ENCODE measurements around the gene RACK1. TPM values are rescaled to one million over a fixed set of nuclear protein-coding genes. Genes with fewer than 3 reads are reported as not detected.
"Not testable (repeated sequence)": the region's sequence is repeated elsewhere in the genome, so short reads cannot be mapped to it uniquely, and the experiment has no call there.

The RACK1 gene
- total RNA-seq (1,000 to 10,000 TPM; 1,956 to 2,001 TPM), polyA plus RNA-seq (1,000 to 10,000 TPM; 2,065 to 2,145 TPM)

DNA sequence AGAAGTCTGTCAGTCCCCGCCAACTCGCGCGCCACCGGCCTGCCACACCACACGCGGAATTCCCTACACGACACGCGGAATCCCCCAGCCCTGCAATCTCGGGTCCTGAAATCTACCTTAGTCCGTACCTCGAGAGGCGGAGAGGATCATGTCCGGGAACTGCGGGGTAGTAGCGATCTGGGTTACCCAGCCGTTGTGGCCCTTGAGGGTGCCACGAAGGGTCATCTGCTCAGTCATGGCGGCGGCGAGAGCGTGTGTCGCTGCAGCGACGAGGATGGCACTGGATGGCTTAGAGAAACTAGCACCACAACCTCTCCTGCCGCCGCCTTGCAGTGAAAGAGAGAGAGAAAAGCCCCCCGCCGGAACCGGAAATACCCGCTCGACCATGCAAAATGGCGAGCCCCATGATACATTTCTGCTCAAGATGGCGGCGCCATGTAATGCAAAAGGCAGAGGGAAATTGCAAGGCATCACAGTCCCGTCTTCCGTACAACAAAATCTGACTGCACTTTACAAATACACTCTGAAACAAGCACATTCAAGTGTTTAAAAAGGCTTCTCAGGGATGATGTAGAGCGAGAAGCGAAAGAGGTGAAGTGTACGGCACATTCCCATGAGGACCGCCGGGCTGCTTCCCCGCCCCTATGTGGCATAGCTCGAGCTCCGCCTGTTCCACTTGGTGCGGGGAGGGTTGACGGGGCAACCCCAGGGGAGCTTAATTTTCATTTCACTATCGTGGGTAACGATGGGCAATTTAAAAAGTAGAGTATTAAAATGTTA is at the start of gene RACK1:
Gene RACK1, minus strand, starts transcription at position 343 of the 780 bp plus-strand sequence. Its CDS starts 106 bp downstream, at position 237.
- peaks cover 42 to 85% (median 63%) of the 10 kb centered on the region in 4 donors for H3K4me1 Mint-ChIP-seq
- POLR2A ChIA-PET (ENCODE audit: partially characterized antibody) = interaction anchor here (0.8 to 22.7 kb wide), 12 partner anchors 9 to 60 kb away, joined by 3 to 397 read pairs (median 12); partner anchors contain the start of genes TRIM41 and TRIM52
- H3K27ac Mint-ChIP-seq = peak within 1 kb of the TSS; percentile 96 to 100 (median 99)
- Histone ChIP-seq H3K27me3 (ENCODE audit: insufficient read depth, low read length) (no peaks in the 10 kb centered on the region), H3K9me3 (ENCODE audit: control insufficient read depth in 1 of 2, low read length in 2 of 2) (no peaks in the 10 kb centered on the region), H3K4me1 (ENCODE audit: insufficient read depth, low read length) (peaks cover 61% of the 10 kb centered on the region), H3K4me3 (ENCODE audit: low read length in 2 of 2) (peak within 1 kb of the TSS; percentile 97 to 98), H3K27ac (ENCODE audit: low read depth, low read length) (peak within 1 kb of the TSS; percentile 96), H3K36me3 (ENCODE audit: insufficient read depth, low read length) (peaks cover 23% of the 10 kb centered on the region)
- peak; percentile 90 to 95 (median 91) for DNase-seq
- H3K27me3 Mint-ChIP-seq = no peaks in the 10 kb centered on the region
- CTCF ChIA-PET (ENCODE audit: partially characterized antibody) = interaction anchor here (0.6 to 5.3 kb wide), 10 partner anchors 12 to 80 kb away, joined by 3 to 22 read pairs (median 4); partner anchors contain the start of gene TRIM52
- H3K36me3 Mint-ChIP-seq = peaks cover 29 to 59% of the 10 kb centered on the region in 2 donors
- intact Hi-C loops (cut with micrococcal nuclease) = loop anchor here (1.0 kb wide), 2 partner anchors 18 to 20 kb away; partner anchors contain the start of genes TRIM41 and TRIM52
- peak within 1 kb of the TSS; percentile 93 to 100 (median 98) for H3K4me3 Mint-ChIP-seq
- H3K9me3 Mint-ChIP-seq = peaks cover 0 to 2% (median 0%) of the 10 kb centered on the region in 8 donors

DNA sequence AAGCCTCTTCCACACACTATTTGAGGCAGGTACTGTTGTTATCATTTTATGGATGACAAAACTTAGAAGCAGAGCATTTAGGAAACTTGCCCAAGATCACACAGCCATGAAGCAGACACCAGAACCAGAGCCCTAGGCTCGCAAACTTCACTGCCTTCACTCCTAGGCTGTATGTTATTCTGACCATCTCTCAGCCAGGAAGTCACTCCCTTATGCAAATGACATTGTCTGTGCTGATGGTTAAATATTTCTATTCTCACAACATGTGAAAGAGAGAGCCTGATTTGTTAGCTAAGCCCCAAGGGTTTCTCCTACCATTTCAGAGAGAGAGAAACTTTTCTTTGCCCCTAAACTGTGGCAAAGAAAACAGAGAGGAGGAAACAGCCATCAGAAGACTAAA is 43.6 kb upstream of the RACK1 start:
- H3K27ac ChIP-seq (ENCODE audit: low read depth, low read length); H3K36me3 Mint-ChIP-seq; H3K27me3 ChIP-seq (ENCODE audit: insufficient read depth, low read length); H3K4me1 ChIP-seq (ENCODE audit: insufficient read depth, low read length); DNase-seq; H3K36me3 ChIP-seq (ENCODE audit: insufficient read depth, low read length); H3K4me3 ChIP-seq (ENCODE audit: low read length in 2 of 2); H3K4me1 Mint-ChIP-seq; H3K27me3 Mint-ChIP-seq; CTCF ChIA-PET (ENCODE audit: partially characterized antibody); H3K4me3 Mint-ChIP-seq; intact Hi-C loops (cut with micrococcal nuclease); H3K9me3 Mint-ChIP-seq; H3K9me3 ChIP-seq (ENCODE audit: control insufficient read depth in 1 of 2, low read length in 2 of 2): not testable (repeated sequence)
- H3K27ac Mint-ChIP-seq = peak overlapping the region in 1 of 7 donors; percentile 13
- POLR2A ChIA-PET (ENCODE audit: partially characterized antibody) = interaction anchor here (0.9 kb wide), 1 partner anchor 27 kb away, joined by 4 read pairs; no protein-coding TSS in a partner anchor

DNA sequence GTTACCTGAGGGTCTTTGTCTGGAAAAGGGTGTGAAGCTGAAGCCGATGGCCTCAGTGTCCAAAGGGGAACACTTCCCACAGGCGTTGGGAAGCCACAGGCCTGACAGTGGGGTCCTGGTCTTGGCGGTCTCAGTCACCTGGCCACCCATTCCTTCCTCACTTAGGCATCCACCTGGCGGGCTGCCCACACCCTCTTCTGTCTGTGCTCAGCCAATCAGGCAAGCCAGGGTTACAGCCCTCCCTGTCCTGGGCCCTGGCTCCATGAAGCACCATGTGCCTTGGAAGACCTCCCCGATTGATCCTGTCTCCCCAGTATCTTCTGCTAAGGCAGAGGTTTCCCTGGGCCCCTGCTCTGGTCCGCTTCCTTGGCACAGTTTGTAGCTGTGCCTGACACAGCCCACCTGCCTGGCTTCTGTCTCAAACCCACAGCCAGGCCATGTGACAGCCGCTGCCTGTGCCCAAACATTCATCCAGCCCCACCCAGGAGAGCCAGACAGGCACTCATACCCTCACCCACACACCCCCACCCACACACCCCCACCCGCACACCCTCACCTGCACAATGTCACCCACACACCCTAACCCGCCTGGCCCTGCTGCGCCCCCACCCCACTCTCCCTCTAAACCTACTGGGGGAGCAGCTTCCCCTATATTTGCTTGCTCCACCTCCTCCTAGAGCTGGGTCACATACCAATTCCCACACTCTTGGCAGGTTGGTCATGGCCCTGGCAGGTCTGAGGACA is 42.4 kb upstream of the RACK1 start:
- H3K9me3 ChIP-seq (ENCODE audit: control insufficient read depth in 1 of 2, low read length in 2 of 2); H3K4me1 Mint-ChIP-seq; H3K4me3 ChIP-seq (ENCODE audit: low read length in 2 of 2); H3K4me1 ChIP-seq (ENCODE audit: insufficient read depth, low read length); H3K27me3 Mint-ChIP-seq; DNase-seq; H3K9me3 Mint-ChIP-seq; H3K4me3 Mint-ChIP-seq; CTCF ChIA-PET (ENCODE audit: partially characterized antibody); H3K36me3 Mint-ChIP-seq; H3K27ac ChIP-seq (ENCODE audit: low read depth, low read length); POLR2A ChIA-PET (ENCODE audit: partially characterized antibody); H3K36me3 ChIP-seq (ENCODE audit: insufficient read depth, low read length); intact Hi-C loops (cut with micrococcal nuclease); H3K27me3 ChIP-seq (ENCODE audit: insufficient read depth, low read length): not testable (repeated sequence)
- peak overlapping the region in 1 of 7 donors; percentile 41 for H3K27ac Mint-ChIP-seq

DNA sequence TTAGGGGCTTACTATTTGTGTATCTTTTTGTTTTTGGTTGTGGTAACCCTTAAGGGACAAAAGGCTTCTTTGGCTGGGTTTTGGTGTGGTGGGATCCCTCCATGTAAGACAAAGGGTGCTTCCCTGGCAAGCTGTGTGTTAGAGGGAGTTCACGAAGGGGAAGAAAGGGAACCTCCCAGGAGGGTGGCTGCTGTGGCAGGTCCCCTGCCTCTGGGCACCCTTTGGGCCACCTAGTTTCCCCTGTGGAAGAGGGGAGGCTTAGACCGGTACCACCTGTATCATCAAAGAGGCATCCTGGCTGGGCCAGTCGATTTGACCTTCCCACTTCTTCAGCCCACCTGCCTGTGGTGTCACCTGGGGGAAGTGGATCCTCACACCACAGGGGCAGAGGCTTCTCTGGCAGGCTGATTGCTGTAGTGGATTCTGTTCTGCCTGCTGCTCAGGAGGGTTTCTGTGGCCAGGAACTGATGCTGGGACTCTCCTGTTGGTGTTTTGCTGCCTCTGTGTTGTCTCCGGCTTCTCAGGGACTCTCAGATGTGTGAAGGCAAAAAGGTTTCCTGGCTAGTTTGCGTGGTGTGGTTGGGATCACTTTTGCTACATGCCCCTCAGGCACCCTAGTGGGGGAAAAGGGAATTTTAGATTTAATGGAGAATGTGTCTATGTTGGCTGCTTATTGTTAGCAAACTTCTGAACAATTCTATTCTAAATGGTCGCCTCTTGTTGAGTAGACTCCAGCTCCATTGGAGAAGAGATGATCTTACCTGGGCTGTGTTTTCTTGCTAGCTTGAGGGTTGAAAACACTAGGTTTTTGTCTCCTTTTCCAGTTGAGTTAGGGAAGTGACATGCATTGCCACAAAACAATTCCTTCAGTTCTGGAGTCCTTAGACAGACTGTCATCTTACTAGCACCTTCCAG is 40.4 kb upstream of the RACK1 start:
- DNase-seq; POLR2A ChIA-PET (ENCODE audit: partially characterized antibody); H3K36me3 Mint-ChIP-seq; H3K27me3 Mint-ChIP-seq; CTCF ChIA-PET (ENCODE audit: partially characterized antibody); H3K4me1 ChIP-seq (ENCODE audit: insufficient read depth, low read length); H3K27me3 ChIP-seq (ENCODE audit: insufficient read depth, low read length); H3K27ac ChIP-seq (ENCODE audit: low read depth, low read length); H3K4me3 ChIP-seq (ENCODE audit: low read length in 2 of 2); H3K9me3 Mint-ChIP-seq; intact Hi-C loops (cut with micrococcal nuclease); H3K9me3 ChIP-seq (ENCODE audit: control insufficient read depth in 1 of 2, low read length in 2 of 2); H3K4me3 Mint-ChIP-seq; H3K36me3 ChIP-seq (ENCODE audit: insufficient read depth, low read length); H3K4me1 Mint-ChIP-seq: not testable (repeated sequence)
- peak overlapping the region in 3 of 7 donors; percentile 36 to 42 (median 38) for H3K27ac Mint-ChIP-seq

DNA sequence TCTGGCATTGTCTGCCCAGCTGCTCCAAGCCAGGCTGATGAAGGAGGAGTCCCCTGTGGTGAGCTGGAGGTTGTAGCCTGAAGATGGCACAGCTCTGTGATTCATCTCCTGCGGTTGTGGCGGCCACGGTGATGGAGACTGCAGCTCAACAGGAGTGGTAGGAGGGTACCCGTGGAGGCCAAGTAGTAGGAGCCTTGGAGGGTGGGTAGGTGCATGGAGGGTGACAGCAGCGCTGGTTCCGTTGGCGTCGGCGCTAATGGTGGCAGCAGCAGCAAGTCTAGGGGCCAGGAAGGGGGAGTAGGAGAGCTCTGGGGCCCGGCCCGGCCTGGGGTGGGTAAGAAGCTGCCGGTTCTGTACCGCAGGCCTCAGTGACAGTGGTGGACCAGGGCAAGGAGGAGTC is 39.6 kb upstream of the RACK1 start:
- Mint-ChIP-seq H3K9me3 (no peaks in the 10 kb centered on the region), H3K4me3 (no peak overlapping the region), H3K27ac (no peak overlapping the region), H3K36me3 (no peaks in the 10 kb centered on the region), H3K27me3 (peaks cover 0 to 1% of the 10 kb centered on the region in 2 donors), H3K4me1 (peaks cover 0 to 1% (median under 1%) of the 10 kb centered on the region in 4 donors)
- Histone ChIP-seq H3K4me3 (ENCODE audit: low read length in 2 of 2) (no peak overlapping the region), H3K27me3 (ENCODE audit: insufficient read depth, low read length) (no peaks in the 10 kb centered on the region), H3K27ac (ENCODE audit: low read depth, low read length) (no peak overlapping the region), H3K36me3 (ENCODE audit: insufficient read depth, low read length) (no peaks in the 10 kb centered on the region), H3K4me1 (ENCODE audit: insufficient read depth, low read length) (no peaks in the 10 kb centered on the region), H3K9me3 (ENCODE audit: control insufficient read depth in 1 of 2, low read length in 2 of 2) (no peaks in the 10 kb centered on the region)
- ChIA-PET POLR2A (ENCODE audit: partially characterized antibody) (no interaction called here), CTCF (ENCODE audit: partially characterized antibody) (no interaction called here)
- no peak for DNase-seq
- intact Hi-C loops (cut with micrococcal nuclease) = no loop called here

DNA sequence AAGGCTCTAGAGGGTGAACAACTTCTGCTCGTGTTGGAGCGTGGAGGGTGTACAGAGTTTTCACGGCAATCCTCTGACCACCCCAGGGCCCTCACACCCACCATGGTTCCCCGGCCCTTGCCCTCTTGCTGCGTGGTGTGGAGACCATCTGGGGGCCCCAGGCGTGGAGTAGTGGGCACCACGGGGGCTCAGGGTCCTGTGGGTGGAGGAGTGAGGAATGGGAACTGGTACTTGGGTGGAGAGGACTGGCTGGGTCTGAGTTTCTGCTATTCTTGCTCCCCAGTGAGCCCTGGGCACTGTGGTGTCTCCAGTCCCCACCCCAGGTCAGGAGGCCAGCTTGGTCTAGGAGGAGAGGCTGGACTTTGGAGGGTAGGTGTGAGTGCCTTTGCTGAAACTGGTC is 39.2 kb upstream of the RACK1 start:
- no peaks in the 10 kb centered on the region for H3K9me3 ChIP-seq (ENCODE audit: control insufficient read depth in 1 of 2, low read length in 2 of 2)
- Mint-ChIP-seq H3K27ac (no peak overlapping the region), H3K36me3 (no peaks in the 10 kb centered on the region)

More for the DNA sequence above, 39.2 kb upstream of the RACK1 start:
- Histone ChIP-seq H3K27ac (ENCODE audit: low read depth, low read length) (no peak overlapping the region), H3K4me3 (ENCODE audit: low read length in 2 of 2) (no peak overlapping the region), H3K4me1 (ENCODE audit: insufficient read depth, low read length) (no peaks in the 10 kb centered on the region), H3K36me3 (ENCODE audit: insufficient read depth, low read length) (no peaks in the 10 kb centered on the region), H3K27me3 (ENCODE audit: insufficient read depth, low read length) (no peaks in the 10 kb centered on the region)
- intact Hi-C loops (cut with micrococcal nuclease) = no loop called here
- CTCF ChIA-PET (ENCODE audit: partially characterized antibody) = no interaction called here
- Mint-ChIP-seq H3K4me3 (no peak overlapping the region), H3K4me1 (peaks cover 0 to 1% (median under 1%) of the 10 kb centered on the region in 4 donors), H3K27me3 (peaks cover 0 to 1% of the 10 kb centered on the region in 2 donors), H3K9me3 (no peaks in the 10 kb centered on the region)
- no peak for DNase-seq
- POLR2A ChIA-PET (ENCODE audit: partially characterized antibody) = no interaction called here

All from CD4-positive, alpha-beta memory T cell (primary cell).